Measurements from ENCODE around the gene PCBP2.
"Not testable (repeated sequence)": the region's sequence is repeated elsewhere in the genome, so short reads cannot be mapped to it uniquely, and the experiment has no call there.

PCBP2 gene

DNA sequence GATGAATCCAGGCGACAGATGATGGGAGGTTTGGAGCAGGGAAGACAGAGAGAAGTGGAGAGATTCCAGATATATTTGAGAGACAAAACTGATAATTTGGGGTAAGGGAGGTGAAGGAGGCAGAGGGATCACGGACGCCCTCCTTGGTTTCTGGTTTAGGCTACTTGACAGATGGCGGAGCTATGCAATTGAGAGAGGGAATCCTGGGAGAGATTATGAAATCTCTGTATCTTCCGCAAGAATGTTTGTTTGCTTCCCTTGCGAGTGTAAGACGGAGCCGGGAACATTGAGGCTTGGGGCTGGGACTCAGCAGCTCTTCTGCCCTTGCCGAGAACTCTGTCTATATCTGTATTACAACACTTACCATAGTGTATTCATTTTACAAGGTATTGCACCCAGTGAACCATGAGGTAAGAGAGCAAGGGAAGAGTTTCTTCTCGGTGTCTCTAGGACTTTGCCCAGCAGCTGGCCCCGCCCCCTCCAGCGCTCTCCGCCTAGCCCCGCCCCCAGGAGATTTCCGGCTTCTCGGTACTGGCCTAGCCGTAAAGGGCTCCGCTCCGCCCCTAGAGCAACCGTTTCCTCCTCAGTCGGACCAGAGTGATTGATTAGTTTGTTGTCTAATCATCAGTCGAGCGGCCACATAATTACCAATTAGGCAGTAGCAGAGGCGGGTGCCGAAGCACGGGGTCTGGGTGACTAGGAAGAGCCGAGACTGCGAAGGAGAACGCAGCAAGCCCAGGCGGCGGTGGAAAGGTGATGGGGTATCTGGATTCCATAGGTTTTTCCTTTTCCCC lies 10.7 kb upstream of the PCBP2 start, which contains the start of gene PRR13:
PRR13 (plus strand) TSS at position 695 of the 794 bp plus-strand sequence. CDS start 981 bp downstream, outside the sequence.
- peak; percentile 98 for DNase-seq

DNA sequence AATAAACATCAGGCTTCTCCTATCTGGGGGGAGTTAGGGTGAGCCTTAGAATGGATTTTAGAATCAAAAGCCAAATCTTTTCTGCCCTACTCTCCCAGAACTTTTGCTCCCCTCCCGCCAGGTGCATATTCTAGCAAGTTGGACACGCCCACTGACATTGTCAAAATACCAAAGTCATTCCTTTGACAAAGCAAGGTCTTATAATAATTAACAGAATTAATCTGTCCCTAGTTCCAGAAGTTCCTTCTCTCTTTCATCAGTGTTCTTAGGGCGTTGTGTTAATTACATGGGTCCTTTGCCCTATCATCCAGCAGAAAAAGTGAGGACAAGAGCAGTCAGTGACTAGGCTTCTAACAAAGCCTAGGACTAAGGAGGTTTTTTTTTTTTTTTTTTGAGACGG lies 7.9 kb upstream of the PCBP2 start:
- DNase-seq = no peak

DNA sequence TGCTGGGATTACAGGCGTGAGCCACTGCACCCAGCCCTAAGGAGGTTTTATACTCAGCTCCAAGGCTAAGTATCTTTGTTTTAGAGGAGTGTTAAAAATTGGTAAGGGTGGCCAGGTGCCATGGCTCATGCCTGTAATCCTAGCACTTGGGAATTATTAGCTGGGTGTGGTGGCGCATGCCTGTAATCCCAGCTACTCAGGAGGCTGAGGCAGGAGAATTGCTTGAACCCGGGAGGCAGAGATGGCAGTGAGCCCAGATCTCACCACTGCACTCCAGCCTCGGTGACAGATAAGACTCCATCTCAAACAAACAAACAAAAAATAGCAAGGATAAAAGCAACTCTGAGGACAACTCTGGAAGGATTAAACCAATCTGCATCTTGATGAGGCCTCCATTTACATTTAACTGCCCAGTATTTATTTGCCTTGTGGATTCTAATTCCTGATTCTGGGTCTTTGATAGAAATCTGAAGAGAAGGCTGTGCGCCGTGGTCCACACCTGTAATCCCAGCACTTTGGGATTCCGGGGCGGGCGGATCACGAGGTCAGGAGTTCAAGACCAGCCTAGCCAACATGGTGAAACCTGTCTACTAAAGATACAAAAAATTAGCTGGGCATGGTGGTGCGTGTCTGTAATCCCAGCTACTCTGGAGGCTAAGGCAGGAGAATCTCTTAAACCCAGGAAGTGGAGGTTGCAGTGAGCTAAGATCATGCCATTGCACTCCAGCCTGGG lies 7.1 kb upstream of the PCBP2 start:
- not testable (repeated sequence) for DNase-seq

DNA sequence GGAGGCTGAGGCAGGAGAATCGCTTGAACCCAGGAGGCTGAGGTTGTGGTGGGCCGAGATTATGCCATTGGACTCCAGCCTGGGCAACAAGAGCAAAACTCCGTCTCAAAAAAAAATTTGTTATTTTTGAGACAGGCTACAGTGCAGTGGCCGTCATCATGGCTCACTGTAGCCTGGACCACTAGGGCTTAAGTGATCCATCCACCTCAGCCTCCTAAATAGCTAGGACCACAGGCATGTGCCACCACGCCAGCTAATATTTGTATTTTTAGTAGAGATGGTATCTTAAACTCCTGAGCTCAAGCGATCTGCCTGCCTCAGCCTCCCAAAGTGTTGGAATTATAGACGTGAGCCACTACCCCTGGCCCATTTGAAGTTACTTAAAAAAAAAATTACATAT lies 966 bp upstream of the PCBP2 start:
- DNase-seq = no peak

DNA sequence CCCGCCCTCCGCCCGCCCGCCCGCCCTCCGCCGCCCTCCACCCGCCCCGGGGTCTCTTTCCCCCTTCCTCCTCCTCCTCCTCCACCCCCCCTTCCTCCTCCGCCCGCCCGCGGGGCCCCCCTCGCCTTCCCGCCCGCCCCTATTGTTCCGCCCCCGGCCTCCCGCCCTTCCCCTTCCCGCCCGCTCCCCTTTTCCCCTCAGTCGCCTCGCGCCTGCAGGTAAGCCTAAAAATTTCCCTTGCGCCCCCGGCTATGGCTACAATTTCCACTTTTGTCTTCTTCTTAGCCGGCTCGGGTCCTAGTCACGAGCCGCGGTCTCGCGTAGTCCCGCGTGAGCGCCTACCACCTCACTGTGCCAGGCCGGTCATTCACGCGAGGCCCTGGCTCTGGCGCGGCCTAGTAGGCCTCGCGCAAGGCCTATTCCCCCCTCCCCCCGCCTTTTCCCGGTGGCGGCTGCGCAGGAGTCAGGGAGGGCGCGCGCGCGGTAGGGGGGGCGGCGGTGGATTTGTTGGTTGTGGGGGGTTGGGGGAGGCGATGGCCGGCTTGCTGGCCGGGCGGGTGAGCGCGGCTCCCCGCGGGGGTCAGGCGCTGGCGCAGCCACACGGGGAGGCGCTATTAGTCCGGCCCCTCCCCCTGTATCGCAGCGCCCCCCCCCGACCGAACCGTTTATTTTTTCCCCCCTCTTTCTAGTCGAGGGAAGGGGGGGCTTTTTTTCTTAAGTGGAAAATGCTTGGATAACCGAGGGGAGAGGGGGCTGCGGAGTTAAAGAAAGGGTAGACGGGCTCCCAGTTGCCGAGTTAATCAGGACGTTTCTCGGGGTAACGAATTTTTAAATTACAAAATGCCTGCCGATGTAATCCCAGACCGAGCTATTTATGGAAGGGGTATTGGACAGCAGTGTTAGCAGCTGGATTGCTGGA lies 516 bp downstream of the PCBP2 start:
- DNase-seq = peak; percentile 67

DNA sequence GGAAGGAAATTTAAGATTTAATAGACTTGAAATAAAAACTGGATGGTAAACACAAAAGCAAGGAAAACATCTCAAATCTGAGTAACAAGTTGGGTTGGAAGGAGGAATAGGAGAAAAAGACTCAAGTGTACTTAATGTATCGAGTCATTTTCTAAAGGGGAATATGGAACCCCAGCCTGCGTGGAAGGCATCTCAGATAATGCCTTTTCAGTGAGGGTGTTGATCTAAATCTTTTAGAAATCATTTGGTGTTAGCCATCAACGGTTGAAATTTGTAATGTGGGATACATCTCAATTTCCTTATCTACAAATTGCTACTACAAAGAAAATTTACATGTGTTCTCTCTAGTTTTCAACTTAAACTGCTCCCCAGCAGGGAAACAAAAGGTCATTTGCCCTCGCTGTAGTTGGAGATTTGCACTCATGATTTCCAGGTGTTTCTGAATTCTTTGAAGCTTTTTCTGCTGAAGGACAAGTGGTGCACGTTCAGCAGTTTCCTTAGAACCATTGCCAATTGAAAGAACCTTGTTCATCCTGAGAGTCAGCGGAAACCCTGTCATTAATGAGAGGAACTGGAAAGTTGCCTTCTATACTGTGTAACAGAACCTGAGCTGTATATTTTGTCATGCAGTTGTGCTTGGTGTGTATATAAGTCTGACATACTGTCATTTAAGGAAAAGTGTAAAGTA lies 2.2 kb downstream of the PCBP2 start:
- no peak for DNase-seq

DNA sequence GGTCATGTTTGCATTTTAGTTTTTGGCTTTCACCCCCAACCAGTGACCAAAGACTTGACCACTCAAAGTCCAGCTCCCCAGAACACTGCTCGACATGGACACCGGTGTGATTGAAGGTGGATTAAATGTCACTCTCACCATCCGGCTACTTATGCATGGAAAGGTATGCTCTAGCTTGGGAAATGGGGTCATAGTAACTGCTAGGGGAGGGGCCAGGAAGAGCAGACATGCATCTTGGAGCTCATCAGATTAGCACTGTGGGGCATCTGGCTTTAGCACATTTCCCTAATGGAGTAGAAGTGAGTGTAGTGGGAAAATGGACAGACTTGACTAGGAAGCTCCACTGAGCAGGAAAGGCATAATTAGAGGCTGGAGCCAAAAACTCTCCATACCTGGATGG lies 2.8 kb downstream of the PCBP2 start:
- DNase-seq = no peak

DNA sequence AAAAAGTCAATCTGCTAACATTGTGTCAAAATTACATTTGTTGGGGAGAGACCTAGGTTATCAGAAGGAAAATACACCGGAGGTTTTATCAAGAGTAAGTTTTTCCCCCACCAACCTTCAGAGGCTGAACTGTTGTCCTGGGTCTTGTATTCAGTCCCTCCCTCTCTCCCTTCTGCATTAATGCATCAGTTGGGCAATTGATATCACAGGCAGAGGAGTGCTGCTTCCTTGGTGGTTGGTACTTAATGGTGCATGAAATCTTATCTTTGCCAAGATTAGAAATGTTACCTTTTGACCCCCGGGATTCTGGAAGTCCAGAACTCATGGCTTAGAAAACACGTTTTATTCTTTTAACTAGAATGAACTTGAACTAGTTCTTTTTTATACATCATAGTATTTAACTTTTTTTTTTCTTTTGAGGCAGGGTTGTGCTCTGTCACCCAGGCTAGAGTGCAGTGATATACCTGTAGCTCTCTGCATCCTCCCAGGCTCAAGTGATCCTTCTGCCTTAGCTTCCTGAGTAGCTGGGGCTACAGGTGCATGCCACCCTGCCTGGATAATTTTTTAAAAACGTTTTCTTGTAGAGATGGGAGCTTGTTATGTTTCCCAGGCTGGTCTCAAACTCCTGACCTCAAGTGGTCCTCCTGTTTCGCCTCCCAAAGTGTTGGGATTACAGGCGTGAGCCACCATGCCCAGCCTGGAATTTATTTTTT lies 4.9 kb downstream of the PCBP2 start:
- no peak for DNase-seq

DNA sequence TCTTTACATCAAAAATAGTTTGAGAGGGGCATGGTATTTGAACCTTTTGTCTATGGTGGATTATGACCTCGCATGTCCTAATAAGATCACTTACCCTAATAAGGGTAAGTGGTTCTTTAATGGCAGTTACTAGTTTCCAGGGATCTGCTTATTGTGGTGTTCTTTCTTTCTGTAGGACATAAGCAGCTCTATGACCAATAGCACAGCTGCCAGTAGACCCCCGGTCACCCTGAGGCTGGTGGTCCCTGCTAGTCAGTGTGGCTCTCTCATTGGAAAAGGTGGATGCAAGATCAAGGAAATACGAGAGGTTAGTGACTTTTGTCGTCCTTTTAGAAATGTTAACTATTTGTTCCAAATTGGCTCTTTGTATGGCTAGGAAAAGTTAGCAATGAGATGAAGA lies 7.2 kb downstream of the PCBP2 start:
- no peak for DNase-seq

DNA sequence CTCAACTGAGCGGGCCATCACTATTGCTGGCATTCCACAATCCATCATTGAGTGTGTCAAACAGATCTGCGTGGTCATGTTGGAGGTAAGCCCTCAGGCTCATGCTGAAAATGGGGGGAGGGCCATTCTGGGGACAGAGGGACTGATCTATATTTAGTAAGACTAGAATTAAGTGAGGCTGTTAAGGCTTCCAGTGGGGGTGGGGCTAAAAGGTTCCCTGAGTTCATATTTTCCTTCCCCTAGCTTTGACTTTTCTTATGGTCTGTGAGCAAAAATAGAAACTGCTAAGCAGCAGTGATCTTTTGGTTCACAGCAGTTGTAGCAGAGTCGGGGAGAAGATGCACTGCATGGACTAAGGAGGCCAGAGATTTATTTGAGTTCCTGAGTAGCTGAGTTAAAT lies 9.2 kb downstream of the PCBP2 start:
- no peak for DNase-seq

DNA sequence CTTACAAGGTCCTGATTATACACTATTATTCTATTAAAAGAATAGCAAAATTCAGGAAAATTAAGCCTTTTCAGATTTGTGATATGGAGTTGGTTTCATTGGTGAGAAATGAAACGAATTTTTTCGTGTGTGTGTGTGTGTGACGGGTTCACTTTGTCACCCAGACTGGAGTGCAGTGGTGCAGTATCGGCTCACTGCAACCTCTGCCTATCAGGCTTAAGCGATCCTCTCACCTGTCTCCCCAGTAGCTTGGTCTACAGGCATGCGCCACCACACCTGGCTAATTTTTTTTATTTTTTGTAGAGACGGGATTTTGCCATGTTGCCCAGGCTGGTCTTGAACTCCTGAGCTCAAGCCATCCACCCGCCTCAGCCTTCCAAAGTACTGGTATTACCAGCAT lies 9.7 kb downstream of the PCBP2 start:
- no peak for DNase-seq

DNA sequence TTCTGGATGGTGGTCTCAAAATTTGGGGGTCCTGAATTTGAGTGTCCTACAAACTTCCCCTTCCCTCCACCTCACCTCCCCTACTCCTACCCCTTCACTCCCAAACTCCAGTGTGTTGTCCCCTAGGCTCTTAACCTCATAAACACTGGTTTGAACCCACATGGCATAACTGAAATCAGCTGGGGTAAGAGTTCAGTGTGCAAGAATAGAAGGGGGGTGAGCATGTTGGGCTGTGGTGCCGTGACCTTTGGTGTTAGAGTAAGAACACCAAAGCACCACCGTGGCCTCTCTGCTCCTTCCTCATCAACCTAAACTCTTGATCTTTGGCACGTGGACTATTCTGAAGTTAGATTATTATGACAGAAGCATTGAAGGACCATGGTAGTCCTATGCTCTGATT lies 11.0 kb downstream of the PCBP2 start:
- DNase-seq = no peak

DNA sequence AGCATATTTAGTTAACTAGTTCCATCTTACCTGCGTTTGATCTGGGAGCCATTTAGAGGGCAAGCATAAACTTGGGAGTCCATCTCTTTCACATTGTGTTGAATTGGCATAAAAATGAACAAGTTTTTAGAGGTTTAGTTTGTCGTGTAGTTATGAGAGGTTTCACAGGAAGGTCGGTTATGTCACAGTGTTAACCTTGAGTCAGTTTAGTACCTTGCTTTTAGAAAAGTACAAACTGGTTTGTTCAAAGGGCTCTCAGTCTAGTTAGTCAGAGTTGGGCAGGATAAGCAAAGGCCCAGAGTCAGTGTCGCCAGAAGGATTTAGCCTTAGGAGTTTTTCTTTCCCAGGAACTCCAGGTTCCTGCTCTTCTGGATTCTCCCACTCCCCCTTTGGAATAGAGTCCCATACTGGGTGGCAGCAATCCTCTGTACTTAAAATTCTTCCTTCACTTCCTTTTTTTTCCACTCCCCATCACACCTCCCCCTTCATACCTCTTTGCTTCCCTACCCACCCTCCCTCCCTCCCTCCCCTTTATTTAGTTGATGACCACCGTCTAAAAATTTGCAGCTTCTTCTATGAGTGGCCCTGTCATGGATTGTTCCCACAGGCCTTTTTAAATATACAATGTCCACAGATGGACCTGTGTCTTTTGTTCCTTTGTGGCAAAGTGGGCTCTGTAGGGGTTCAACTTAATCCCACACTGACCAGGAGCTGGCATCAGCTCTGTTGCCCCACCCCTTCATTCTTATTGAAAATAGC lies 12.1 kb downstream of the PCBP2 start:
- DNase-seq = no peak

DNA sequence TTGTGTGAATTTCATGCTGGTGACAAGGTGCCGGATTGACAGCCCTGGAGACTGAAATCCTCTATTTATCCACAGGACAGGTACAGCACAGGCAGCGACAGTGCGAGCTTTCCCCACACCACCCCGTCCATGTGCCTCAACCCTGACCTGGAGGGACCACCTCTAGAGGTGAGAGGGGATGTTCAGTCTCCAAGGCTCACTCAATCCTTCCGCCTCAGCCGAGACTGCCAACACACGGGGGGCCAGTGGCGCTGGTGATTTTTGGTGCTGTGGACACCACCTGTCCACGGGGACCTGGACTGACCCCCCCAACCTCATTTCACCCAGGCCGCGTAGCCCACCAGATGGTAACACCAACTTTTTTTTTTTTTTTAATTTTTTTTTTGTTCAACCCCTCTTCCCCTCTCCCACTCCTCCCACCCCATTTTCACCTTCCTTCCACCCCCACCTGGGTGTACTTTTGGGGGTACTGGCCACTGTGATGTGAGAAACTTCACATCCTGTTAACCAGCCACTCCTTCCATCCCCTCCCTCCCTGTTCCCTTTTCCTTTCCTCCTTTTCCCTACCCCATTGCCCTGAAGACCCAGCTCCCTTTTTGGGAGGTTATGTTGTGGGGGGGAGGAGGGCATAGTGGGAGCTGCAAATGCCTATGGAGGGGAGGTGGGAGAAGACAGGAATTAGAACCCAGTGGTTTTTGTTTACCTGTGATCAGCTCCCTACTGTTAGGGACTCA lies 12.9 kb downstream of the PCBP2 start:
- no peak for DNase-seq

DNA sequence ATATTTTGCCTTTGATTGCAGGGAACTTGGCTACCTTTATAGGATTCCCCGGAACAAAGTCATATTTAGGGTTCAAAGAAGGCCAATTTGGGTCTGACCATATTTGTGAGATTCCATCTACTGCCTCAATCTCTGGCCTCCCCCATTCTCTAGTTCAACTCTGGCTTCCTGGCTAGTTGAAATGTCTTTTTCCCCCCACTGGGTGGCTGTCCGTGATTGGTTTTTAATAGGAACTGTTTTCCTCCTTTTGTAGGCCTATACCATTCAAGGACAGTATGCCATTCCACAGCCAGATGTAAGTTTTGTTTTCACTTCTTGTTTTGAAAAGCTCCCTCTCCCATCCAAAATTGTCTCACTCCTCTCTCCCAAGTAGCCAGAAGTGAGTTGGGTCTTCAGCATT lies 13.8 kb downstream of the PCBP2 start:
- DNase-seq = no peak

DNA sequence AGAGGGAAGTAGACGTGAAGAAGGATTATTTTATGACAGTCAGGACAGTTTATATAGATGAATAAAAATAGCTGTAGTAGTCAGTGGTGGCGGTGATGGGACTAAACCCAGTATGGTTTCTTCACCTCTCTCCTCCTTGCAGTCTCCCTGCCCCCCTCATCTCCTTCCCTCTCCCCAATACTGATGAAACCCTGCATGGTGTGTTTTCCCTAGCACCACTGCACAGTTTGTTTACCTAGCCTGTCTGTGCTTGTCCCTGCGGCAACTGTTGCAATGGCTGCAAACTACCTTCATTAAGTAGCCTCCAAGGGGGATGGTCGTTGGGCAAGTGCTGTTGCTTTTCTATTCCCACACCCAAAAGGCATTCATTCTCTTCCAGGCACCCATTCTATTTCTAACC lies 14.7 kb downstream of the PCBP2 start:
- DNase-seq = no peak

DNA sequence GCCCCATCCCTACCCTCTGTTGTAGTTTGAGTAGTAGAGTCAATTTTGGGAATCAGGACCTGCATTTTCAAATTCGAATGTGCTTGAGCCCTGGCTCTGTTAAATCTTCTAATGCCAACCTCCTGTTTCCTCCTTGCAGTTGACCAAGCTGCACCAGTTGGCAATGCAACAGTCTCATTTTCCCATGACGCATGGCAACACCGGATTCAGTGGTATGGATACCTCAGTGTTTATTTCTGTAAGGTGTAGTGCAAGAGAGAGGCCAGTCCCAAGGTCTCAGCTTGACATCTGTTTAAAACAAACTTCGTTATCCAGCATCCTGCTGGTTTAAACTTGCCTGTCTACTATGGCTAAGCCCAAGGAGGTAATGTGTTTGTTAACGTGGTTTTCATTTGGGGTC lies 15.2 kb downstream of the PCBP2 start:
- no peak for DNase-seq

DNA sequence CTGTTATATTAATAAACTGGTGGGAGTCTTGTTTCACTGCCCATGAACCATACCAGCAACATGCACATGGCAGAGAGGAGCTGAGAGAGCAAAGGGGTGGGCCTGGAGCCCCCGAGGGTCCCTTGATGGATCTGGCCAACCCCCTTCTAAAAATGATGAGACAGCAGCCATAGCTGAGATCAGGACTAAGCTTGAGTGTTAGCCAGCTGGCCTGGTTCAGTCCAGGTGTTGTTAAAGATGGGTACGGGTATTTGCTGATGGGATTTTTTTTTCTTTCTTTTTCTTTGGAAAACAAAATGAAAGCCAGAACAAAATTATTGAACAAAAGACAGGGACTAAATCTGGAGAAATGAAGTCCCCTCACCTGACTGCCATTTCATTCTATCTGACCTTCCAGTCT lies 16.0 kb downstream of the PCBP2 start:
- no peak for DNase-seq

DNA sequence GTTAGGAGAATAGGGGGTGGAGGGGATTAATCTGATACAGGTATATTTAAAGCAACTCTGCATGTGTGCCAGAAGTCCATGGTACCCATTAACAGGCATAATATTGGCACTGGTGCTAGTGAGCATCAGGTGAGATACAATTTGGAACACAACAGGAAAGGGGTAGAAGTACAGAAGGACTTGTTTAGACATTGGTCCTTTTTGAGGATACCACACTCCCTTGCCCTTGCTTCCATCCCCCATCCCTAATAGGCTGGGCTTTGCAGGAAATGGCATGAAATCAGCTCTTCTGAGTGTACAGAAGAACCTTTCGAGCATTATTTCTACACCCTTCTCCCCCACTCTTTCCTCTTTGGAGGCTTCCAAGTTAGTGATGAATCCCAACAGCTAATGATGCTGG lies 16.4 kb downstream of the PCBP2 start:
- DNase-seq = no peak

DNA sequence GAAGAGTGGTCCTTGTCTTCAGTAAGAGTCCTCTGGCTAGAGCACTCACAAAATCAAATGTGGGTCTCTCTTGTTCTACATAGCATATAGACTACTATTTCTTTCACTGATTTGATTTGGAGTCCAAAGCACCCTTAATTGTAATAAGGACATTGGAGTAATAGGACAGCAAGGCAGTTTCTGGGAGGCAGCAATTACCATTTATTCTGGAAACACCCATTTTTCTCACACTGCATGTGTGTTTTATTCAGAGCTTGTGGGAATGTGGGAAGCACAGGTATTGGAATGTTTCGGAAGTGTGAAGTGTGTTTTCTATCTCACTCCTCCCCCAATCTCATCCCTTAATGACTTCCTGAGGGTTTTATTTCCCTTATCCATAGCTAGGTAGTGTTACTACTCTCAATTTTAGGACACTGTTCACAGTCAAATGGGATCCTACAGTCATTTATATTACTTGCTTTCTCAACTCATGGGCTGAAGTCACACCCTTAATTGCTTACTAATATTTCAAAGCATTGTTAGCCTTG lies 20.2 kb downstream of the PCBP2 start:
- DNase-seq = no peak
